GM15510 (cell line): ENCODE data around the gene ZBP1.

Source experiments
- POLR2A ChIP-seq: IDR thresholded peaks from 3 replicates; pipeline ENCODE4 v1.6.1; 2011; ENCODE audit warnings: borderline replicate concordance; ENCODE audit not compliant: insufficient read length; ENCODE audit errors: extremely low read depth

The ZBP1 gene

GRCh38 chr20:57582432-57583288 lies 37.6 kb downstream of the ZBP1 start:
- TF ChIP-seq POLR2A, result no peak

GRCh38 chr20:57582029-57582378 lies 38.2 kb downstream of the ZBP1 start:
- no peak for TF ChIP-seq POLR2A

- TF ChIP-seq POLR2A, result no peak
Observed at GRCh38 chr20:57581202-57582028, 38.8 kb downstream of the ZBP1 start.

GRCh38 chr20:57580478-57581201 lies 39.6 kb downstream of the ZBP1 start:
- no peak for TF ChIP-seq POLR2A

GRCh38 chr20:57579898-57580447 lies 40.3 kb downstream of the ZBP1 start:
- no peak for TF ChIP-seq POLR2A

GRCh38 chr20:57579331-57579897 lies 40.8 kb downstream of the ZBP1 start:
- TF ChIP-seq POLR2A, result no peak

GRCh38 chr20:57578476-57579165 lies 41.6 kb downstream of the ZBP1 start:
- TF ChIP-seq POLR2A, result no peak

- no peak for TF ChIP-seq POLR2A
Observed at GRCh38 chr20:57577679-57578475, 42.3 kb downstream of the ZBP1 start.

- no peak for TF ChIP-seq POLR2A
Observed at GRCh38 chr20:57576617-57577550, 43.3 kb downstream of the ZBP1 start.

GRCh38 chr20:57576002-57576401 lies 44.2 kb downstream of the ZBP1 start:
- no peak for TF ChIP-seq POLR2A

GRCh38 chr20:57574954-57575353 lies 45.3 kb downstream of the ZBP1 start:
- no peak for TF ChIP-seq POLR2A

- TF ChIP-seq POLR2A, result no peak
Observed at GRCh38 chr20:57573894-57574293, 46.3 kb downstream of the ZBP1 start.
